NCI-H1436 (cell line): ENCODE results near the gene TLR9.

Source experiments
- DNase-seq: peaks from one replicate; lab custom pipeline; 2025; lab: John Stamatoyannopoulos, UW

Gene TLR9

GRCh38 chr3:52231502-52232278, 6.2 kb upstream of the TLR9 start:
- DNase-seq, result peak; percentile 45

DNA sequence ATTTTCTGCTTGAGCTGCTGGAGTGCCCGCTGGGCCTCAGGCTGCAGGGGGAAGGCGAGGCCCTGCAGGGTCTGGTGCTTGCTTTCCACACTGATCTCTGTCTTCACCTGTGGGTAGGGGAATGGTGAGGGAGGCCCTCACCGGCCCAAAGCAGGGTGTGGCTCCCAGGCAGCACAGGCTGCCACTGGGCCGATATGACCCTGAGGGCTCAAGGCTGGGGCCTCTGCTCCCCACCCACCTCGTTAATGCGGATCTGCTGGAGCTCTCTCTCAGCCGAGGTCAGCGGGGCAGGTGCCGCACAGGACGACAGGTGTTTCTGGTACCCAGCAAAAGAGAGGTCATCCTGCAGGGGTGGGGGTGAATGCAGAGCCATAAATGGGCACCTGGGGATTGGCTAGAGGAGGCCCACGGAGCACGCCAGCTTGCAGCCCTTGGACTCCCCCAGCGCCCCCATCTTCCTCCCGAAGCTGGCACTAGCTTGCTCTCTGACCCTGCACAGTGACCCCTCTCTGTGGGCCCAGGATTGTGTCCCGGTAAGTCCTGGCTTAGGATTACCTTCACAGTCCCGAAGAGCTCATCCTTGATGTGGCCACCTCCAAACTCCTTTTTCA, 5.5 kb upstream of the TLR9 start:
- DNase-seq, result no peak

GRCh38 chr3:52230461-52230860, 5.0 kb upstream of the TLR9 start:
- DNase-seq, result no peak

- DNase-seq, result no peak
Observed at GRCh38 chr3:52229656-52230055, 4.2 kb upstream of the TLR9 start.

DNA sequence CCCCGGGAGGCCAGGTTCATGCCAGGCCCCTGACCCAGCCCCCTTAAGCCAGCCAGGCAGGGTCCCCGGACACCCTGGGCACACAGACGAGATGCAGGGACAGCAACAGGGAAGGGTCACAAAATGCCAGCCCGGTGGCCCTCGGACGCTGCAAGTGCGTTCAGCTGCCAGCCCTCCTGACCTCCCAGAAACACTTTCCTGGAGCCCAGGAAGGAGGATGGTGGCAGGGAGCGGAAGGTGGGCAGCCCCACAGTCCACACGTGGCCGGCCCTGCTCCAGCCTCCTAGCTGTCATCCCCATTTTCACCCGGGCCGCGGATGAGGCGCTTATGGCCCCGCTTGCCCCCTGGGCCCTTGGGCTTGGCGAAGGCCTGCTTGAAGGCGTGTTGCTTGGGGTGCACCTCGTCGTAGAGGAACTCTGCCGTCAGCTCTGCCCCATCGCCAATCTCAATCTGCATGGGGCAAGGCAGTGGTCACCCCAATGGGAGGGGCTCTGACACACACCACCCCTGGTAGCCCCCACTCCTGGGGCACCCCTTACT, 3.4 kb upstream of the TLR9 start:
- no peak for DNase-seq

GRCh38 chr3:52228266-52228665, 2.8 kb upstream of the TLR9 start:
- DNase-seq, result no peak

GRCh38 chr3:52227766-52228165, 2.3 kb upstream of the TLR9 start:
- no peak for DNase-seq

- DNase-seq, result no peak
Observed at GRCh38 chr3:52227117-52227516, 1.7 kb upstream of the TLR9 start.

GRCh38 chr3:52226229-52226817, 878 bp upstream of the TLR9 start:
- DNase-seq, result no peak

- DNase-seq, result no peak
Observed at GRCh38 chr3:52223449-52224408, 1.7 kb downstream of the TLR9 start.

DNA sequence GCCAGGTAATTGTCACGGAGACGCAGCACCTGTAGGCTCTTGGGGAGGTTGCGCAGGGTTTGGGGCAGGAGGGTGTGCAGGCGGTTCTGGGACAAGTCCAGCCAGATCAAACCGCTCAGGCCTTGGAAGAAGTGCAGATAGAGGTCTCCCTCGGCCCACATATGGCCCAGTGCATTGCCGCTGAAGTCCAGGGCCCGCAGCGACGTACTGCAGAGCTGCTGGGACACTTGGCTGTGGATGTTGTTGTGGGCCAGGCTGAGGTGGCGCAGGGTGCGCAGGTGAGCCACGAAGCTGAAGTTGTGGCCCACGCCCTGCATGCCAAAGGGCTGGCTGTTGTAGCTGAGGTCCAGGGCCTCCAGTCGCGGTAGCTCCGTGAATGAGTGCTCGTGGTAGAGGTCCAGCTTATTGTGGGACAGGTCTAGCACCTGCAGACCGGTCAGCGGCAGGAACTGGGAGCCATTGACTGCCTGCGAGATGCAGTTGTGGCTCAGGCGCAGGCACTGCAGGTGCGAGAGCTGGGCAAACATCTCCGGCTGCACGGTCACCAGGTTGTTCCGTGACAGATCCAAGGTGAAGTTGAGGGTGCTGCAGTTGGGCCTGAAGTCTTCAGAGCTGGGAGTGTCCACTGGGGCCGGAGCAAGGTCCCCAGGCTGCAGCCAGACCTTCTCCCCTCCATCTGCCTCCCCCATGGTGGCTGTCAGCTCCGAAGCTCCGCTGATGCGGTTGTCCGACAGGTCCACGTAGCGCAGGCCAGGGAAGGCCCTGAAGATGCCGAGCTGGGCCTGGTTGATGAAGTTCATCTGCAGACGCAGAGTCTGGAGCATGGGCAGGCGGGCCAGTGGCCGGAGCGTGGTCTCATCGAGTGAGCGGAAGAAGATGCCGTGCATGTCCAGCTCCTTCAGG, 2.9 kb downstream of the TLR9 start:
- no peak for DNase-seq

DNA sequence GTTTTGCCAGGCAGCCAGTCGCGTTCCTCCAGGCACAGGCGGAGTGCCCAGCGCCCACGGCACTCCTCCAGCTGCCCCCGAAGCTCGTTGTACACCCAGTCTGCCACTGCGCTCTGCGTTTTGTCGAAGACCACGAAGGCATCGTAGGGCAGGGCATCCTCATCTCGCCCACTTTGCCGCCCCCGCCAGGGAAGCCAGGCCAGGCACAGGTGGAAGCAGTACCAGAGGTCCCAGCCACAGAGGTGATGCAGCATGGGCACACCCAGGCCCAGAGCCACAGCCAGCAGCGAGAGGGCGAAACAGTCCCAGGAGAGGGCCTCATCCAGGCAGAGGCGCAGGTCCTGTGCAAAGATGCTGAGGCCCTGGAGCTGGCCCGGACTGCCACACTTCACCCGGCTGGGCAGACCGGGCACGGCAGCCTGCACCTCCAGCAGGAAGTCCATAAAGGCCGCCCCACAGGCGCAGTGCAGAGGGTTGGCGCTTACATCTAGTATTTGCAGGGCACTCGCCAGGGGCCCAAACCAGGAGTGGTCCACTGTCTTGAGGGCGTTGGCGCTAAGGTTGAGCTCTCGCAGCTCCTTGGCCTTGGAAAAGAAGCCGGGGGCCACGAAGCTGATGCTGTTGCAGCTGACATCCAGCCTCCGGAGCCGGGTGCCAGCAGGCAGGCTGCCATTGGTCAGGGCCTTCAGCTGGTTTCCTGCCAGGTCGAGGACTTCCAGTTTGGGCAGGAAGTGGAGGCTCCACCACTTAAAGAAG, 3.7 kb downstream of the TLR9 start:
- DNase-seq, result no peak

DNA sequence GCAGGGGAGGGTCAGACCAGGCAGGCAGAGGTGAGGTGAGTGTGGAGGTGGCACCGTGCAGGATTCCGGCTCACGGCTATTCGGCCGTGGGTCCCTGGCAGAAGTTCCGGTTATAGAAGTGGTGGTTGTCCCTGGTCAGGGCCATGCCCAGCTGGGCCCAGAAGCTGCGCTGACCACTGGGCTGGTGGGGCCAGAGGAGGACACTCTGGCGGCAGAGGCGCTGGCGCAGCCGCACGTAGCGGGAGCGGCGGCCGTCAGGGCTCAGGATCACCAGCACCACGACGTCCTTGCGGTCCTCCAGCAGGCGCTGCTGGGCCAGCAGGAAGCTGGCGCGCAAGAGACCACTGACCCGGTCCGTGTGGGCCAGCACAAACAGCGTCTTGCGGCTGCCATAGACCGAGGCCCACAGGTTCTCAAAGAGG, 4.3 kb downstream of the TLR9 start:
- DNase-seq, result no peak

DNA sequence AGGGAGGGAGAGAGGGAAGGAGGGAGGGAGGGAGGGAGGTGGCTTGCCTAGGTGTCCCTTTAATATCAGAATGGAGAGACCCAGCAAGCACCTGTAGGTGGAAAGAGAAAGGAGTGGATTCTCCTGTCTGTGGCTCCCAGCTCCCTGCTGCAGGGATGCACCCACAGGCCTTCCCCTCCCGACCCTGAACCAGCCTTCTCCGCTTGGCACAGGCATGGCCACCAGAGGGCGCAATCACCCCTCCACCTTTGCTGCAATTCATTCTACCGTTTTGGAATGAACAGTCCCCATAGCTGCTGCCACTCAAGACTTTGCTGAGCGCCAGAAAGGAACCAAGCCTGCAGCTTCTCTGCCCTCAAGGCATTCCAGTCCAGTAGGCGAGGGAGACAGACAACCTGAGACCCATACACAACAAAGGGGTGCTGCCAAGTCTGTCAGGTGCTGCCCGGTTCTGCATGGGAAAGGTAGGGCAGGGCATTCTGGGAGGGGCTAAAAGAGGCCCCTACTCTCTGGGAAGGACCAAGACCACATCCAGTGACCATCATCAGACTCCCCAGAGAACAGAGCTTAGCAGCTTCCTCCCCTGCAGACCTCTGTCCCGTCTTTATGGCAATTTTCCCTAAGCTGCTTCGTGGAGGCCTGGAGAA, 4.9 kb downstream of the TLR9 start:
- DNase-seq, result peak; percentile 34

- no peak for DNase-seq
Observed at GRCh38 chr3:52218937-52219650, 6.4 kb downstream of the TLR9 start.

DNA sequence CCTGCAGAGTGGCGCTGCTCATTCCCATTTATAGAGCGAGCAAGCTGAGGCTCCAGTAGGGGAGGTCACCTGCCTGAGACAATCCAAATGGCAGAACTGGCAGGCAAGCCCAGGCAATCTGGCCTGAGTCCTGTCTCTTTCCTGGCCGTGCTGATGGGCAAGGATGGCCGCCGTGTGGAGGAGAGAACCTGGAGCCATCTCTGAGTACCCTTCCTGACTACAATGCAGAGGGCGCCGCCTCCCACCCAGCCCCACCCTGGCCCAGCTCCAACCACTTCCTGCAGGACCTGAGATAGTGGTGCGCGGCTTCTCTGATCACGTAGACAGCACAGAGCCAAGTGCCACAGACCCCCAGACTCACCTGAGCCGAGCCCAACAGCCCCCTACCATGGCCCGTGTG, 7.0 kb downstream of the TLR9 start:
- no peak for DNase-seq

GRCh38 chr3:52218026-52218425, 7.4 kb downstream of the TLR9 start:
- no peak for DNase-seq

DNA sequence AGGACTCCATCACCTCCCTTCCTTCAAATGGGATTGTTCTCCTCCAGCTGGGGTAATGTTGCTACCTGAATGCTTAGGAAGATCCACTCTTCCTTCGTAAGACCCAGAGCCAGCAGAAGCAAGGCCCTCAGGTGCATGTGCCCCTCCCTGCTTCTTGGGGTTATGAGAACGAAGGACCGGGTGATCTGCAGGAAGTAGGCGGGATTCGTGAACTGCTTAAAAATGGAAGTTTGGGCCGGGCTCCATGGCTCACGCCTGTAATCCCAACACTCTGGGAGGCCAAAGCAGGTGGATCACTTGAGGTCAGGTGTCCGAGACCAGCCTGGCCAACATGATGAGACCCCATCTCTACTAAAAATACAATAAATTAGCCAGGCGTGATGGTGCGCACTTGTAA, 8.0 kb downstream of the TLR9 start:
- no peak for DNase-seq
